ENCODE data around the gene KIAA1217.

DNA sequence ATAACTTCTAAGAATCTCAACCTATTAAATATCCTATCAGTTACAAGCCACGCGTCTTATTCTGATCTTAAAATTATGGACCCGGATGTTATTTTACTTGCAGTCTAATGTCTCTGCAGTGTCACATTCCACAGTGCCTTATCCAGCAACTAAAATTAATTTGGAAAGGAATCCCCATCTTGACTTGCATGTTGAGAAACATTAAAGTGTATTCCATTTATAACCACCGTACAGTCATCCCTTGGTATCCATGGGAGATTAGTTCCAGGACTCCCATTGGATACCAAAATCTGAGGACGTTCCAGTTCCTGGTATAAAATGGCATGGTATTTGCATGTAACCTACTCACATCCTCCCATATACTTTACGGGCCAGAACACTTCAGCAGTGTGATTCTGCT lies 320.0 kb downstream of the KIAA1217 start:
- no peak for TF ChIP-seq POLR2A (IDR thresholded peaks at IDR 0.05; ENCODE audit: borderline replicate concordance, extremely low read depth, insufficient read depth, insufficient read length)
- TF ChIP-seq, protein P1, sequence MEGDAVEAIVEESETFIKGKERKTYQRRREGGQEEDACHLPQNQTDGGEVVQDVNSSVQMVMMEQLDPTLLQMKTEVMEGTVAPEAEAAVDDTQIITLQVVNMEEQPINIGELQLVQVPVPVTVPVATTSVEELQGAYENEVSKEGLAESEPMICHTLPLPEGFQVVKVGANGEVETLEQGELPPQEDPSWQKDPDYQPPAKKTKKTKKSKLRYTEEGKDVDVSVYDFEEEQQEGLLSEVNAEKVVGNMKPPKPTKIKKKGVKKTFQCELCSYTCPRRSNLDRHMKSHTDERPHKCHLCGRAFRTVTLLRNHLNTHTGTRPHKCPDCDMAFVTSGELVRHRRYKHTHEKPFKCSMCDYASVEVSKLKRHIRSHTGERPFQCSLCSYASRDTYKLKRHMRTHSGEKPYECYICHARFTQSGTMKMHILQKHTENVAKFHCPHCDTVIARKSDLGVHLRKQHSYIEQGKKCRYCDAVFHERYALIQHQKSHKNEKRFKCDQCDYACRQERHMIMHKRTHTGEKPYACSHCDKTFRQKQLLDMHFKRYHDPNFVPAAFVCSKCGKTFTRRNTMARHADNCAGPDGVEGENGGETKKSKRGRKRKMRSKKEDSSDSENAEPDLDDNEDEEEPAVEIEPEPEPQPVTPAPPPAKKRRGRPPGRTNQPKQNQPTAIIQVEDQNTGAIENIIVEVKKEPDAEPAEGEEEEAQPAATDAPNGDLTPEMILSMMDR (IDR thresholded peaks at IDR 0.05 in 2 of 3, conservative IDR thresholded peaks at IDR 0.05 in 1 of 3; ENCODE audit: borderline replicate concordance in 1 of 3, insufficient read depth in 1 of 3, low read depth in 2 of 3, low read length in 2 of 3), result no peak
- no peak for TF ChIP-seq SIN3A (IDR thresholded peaks at IDR 0.05; ENCODE audit: low read depth)
- TF ChIP-seq, protein P2, sequence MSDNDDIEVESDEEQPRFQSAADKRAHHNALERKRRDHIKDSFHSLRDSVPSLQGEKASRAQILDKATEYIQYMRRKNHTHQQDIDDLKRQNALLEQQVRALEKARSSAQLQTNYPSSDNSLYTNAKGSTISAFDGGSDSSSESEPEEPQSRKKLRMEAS (IDR thresholded peaks at IDR 0.05), result no peak
- no peak for TF ChIP-seq CEBPB (IDR thresholded peaks at IDR 0.05; ENCODE audit: low read depth)
- TF ChIP-seq ZFX (IDR thresholded peaks at IDR 0.05), result no peak
- TF ChIP-seq CBX3 (IDR thresholded peaks at IDR 0.05; ENCODE audit: low read depth), result no peak
- no peak for TF ChIP-seq EZH2 (IDR thresholded peaks at IDR 0.05)
- TF ChIP-seq, protein P3, sequence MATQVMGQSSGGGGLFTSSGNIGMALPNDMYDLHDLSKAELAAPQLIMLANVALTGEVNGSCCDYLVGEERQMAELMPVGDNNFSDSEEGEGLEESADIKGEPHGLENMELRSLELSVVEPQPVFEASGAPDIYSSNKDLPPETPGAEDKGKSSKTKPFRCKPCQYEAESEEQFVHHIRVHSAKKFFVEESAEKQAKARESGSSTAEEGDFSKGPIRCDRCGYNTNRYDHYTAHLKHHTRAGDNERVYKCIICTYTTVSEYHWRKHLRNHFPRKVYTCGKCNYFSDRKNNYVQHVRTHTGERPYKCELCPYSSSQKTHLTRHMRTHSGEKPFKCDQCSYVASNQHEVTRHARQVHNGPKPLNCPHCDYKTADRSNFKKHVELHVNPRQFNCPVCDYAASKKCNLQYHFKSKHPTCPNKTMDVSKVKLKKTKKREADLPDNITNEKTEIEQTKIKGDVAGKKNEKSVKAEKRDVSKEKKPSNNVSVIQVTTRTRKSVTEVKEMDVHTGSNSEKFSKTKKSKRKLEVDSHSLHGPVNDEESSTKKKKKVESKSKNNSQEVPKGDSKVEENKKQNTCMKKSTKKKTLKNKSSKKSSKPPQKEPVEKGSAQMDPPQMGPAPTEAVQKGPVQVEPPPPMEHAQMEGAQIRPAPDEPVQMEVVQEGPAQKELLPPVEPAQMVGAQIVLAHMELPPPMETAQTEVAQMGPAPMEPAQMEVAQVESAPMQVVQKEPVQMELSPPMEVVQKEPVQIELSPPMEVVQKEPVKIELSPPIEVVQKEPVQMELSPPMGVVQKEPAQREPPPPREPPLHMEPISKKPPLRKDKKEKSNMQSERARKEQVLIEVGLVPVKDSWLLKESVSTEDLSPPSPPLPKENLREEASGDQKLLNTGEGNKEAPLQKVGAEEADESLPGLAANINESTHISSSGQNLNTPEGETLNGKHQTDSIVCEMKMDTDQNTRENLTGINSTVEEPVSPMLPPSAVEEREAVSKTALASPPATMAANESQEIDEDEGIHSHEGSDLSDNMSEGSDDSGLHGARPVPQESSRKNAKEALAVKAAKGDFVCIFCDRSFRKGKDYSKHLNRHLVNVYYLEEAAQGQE (IDR thresholded peaks at IDR 0.05; ENCODE audit: low read depth), result no peak
- TF ChIP-seq, protein P4, sequence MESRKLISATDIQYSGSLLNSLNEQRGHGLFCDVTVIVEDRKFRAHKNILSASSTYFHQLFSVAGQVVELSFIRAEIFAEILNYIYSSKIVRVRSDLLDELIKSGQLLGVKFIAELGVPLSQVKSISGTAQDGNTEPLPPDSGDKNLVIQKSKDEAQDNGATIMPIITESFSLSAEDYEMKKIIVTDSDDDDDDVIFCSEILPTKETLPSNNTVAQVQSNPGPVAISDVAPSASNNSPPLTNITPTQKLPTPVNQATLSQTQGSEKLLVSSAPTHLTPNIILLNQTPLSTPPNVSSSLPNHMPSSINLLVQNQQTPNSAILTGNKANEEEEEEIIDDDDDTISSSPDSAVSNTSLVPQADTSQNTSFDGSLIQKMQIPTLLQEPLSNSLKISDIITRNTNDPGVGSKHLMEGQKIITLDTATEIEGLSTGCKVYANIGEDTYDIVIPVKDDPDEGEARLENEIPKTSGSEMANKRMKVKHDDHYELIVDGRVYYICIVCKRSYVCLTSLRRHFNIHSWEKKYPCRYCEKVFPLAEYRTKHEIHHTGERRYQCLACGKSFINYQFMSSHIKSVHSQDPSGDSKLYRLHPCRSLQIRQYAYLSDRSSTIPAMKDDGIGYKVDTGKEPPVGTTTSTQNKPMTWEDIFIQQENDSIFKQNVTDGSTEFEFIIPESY (IDR thresholded peaks at IDR 0.05; ENCODE audit: extremely low read depth, insufficient replicate concordance, low read length), result no peak
- TF ChIP-seq TCF7L2 (IDR thresholded peaks at IDR 0.05; ENCODE audit: borderline replicate concordance, extremely low read depth, insufficient read depth, insufficient read length), result no peak
- TF ChIP-seq EZH2phosphoT487 (IDR thresholded peaks at IDR 0.05; ENCODE audit: borderline replicate concordance), result no peak
